Endodermal cell (in vitro differentiated cells): Measurements from ENCODE around the gene ANXA8. TPM values are rescaled to one million over a fixed set of nuclear protein-coding genes. Genes with fewer than 3 reads are reported as not detected.
"Not testable (repeated sequence)": the region's sequence is repeated elsewhere in the genome, so short reads cannot be mapped to it uniquely, and the experiment has no call there.

Experiments
- DNase-seq: peaks from one replicate; pipeline ENCODE4 v3.0.0-alpha.2; 2017
- H3K27ac ChIP-seq: 2 replicates; pipeline ENCODE4 v1.5.1; 2013; ENCODE audit warnings: mild to moderate bottlenecking, low read depth, low read length, moderate library complexity
- H3K27me3 ChIP-seq: 2 replicates; pipeline ENCODE4 v1.6.1; 2013; ENCODE audit warnings: mild to moderate bottlenecking, low read length, moderate library complexity; ENCODE audit not compliant: insufficient read depth, control insufficient read depth, poor library complexity, severe bottlenecking
- H3K36me3 ChIP-seq: 2 replicates; pipeline ENCODE4 v1.7.0; 2013; ENCODE audit warnings: mild to moderate bottlenecking, low read length, moderate library complexity; ENCODE audit not compliant: control insufficient read depth, insufficient read depth
- H3K4me1 ChIP-seq: one replicate; pipeline ENCODE4 v1.7.0; 2013; ENCODE audit warnings: low read length; ENCODE audit not compliant: control insufficient read depth, insufficient read depth
- H3K4me3 ChIP-seq: 2 replicates; pipeline ENCODE4 v1.5.1; 2013; ENCODE audit warnings: mild to moderate bottlenecking, low read length, moderate library complexity
- H3K9ac ChIP-seq: 2 replicates; pipeline ENCODE4 v1.6.1; 2013; ENCODE audit warnings: mild to moderate bottlenecking, low read length, moderate library complexity; ENCODE audit not compliant: poor library complexity, severe bottlenecking; ENCODE audit errors: extremely low read depth
- H3K9me3 ChIP-seq: 2 replicates; pipeline ENCODE4 v1.6.1; 2013; ENCODE audit warnings: mild to moderate bottlenecking, low read length, moderate library complexity; ENCODE audit not compliant: control insufficient read depth
- H3K27ac Mint-ChIP-seq: 2 replicates; pipeline ENCODE4 v1.8.0; 2020; ENCODE audit warnings: mixed read lengths
- H3K27me3 Mint-ChIP-seq: 2 replicates; pipeline ENCODE4 v1.8.0; 2021; ENCODE audit warnings: mild to moderate bottlenecking, mixed read lengths; ENCODE audit not compliant: insufficient read depth
- H3K36me3 Mint-ChIP-seq: 2 replicates; pipeline ENCODE4 v1.8.0; 2020; ENCODE audit warnings: low read depth, mixed read lengths
- H3K4me1 Mint-ChIP-seq: 2 replicates; pipeline ENCODE4 v1.8.0; 2020; ENCODE audit warnings: mixed read lengths
- H3K4me3 Mint-ChIP-seq: 2 replicates; pipeline ENCODE4 v1.8.0; 2020; ENCODE audit warnings: mild to moderate bottlenecking, moderate library complexity, mixed read lengths
- H3K9me3 Mint-ChIP-seq: 2 replicates; pipeline ENCODE4 v1.8.0; 2020; ENCODE audit warnings: mild to moderate bottlenecking, mixed read lengths
- WGBS, 2 experiments: methylation state at CpG; one replicate each; pipeline versions ENCODE4 v1.1.5 to v1.1.7; 2013; ENCODE audit warnings: missing lambda C conversion rate in 2 of 2, mixed read lengths in 1 of 2; ENCODE audit not compliant: insufficient coverage in 1 of 2, insufficient read length in 1 of 2; 5-methylcytosine and 5-hydroxymethylcytosine counted together
- total RNA-seq, 2 donors: library from RNA; stranded (reverse); fragmentation: NEBNext Ultra II Directional in 1 of 2; extraction: Animal tissue kit (Norgen Biotek cat#: 25700) in 1 of 2; gene quantifications; 2 replicates in 1 of 2; 3 replicates in 1 of 2; pipeline ENCODE4 v1.2.1, GENCODE V29; 2021

Gene ANXA8
- total RNA-seq, 2 donors from 2014 or later, result 0.33 to 0.37 TPM

- H3K4me1 Mint-ChIP-seq, H3K4me1 ChIP-seq, H3K27me3 ChIP-seq, H3K4me3 ChIP-seq, H3K36me3 Mint-ChIP-seq, H3K9me3 ChIP-seq, DNase-seq, H3K9me3 Mint-ChIP-seq, H3K27ac Mint-ChIP-seq, H3K27me3 Mint-ChIP-seq, H3K9ac ChIP-seq, H3K36me3 ChIP-seq, H3K27ac ChIP-seq, H3K4me3 Mint-ChIP-seq: not testable (repeated sequence)
- WGBS, 2 experiments, result 96% methylated on average over 3 of the region's 11 CpGs; no CpG with 5 or more reads in 1 of the 2 experiments
Observed at GRCh38 chr10:47477078-47477477, 6.8 kb downstream of the ANXA8 start.

DNA sequence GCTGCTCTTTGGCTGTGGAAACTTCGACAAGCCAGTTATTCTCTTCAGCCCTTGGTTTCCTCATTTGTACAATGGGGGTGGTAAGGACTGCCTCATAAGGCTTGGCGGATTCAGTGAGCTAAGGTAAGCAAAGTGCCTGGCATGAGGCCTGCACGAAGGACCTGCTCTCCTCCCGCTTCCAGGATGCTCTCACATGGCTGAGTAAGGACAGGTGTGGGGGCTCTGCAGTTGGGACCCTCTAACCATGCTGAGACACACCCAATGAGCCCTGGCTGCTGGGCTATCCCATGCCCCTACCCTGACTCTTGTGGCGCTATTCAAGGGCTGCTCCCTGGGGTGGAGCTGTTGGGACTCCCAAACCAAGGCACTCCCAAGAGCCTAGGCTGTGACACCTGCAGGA lies 8.8 kb downstream of the ANXA8 start:
- H3K9ac ChIP-seq, H3K27me3 ChIP-seq, H3K36me3 Mint-ChIP-seq, DNase-seq, H3K9me3 Mint-ChIP-seq, H3K4me3 ChIP-seq, H3K4me1 ChIP-seq, H3K36me3 ChIP-seq, H3K4me3 Mint-ChIP-seq, H3K9me3 ChIP-seq, H3K4me1 Mint-ChIP-seq, H3K27ac Mint-ChIP-seq, H3K27ac ChIP-seq, H3K27me3 Mint-ChIP-seq: not testable (repeated sequence)
- WGBS, 2 experiments, result 98% methylated on average over 3 of the region's 5 CpGs; no CpG with 5 or more reads in 1 of the 2 experiments

- H3K27me3 Mint-ChIP-seq, result not testable (repeated sequence)
Observed at GRCh38 chr10:47473516-47473915, 10.4 kb downstream of the ANXA8 start.

GRCh38 chr10:47472647-47473046 lies 11.3 kb downstream of the ANXA8 start:
- not testable (repeated sequence) for H3K4me1 ChIP-seq, H3K9me3 Mint-ChIP-seq, H3K27me3 Mint-ChIP-seq, H3K27ac ChIP-seq, H3K36me3 ChIP-seq, H3K36me3 Mint-ChIP-seq, H3K4me1 Mint-ChIP-seq, H3K4me3 Mint-ChIP-seq, DNase-seq, H3K27ac Mint-ChIP-seq, H3K9me3 ChIP-seq, H3K27me3 ChIP-seq, H3K4me3 ChIP-seq, H3K9ac ChIP-seq
- no CpG with 5 or more reads among the region's 3 CpGs for WGBS, 2 experiments

More at GRCh38 chr10:47473516-47473915, 10.4 kb downstream of the ANXA8 start:
- WGBS, 2 experiments, result no CpG with 5 or more reads among the region's 7 CpGs
- H3K9me3 Mint-ChIP-seq, H3K4me3 ChIP-seq, H3K36me3 Mint-ChIP-seq, H3K36me3 ChIP-seq, DNase-seq, H3K27ac ChIP-seq, H3K27ac Mint-ChIP-seq, H3K4me1 Mint-ChIP-seq, H3K4me3 Mint-ChIP-seq, H3K4me1 ChIP-seq, H3K9me3 ChIP-seq, H3K27me3 ChIP-seq, H3K9ac ChIP-seq: not testable (repeated sequence)

- H3K4me1 Mint-ChIP-seq, DNase-seq, H3K4me1 ChIP-seq, H3K27me3 ChIP-seq, H3K36me3 ChIP-seq, H3K27ac ChIP-seq, H3K4me3 ChIP-seq, H3K9me3 ChIP-seq, H3K9ac ChIP-seq, H3K9me3 Mint-ChIP-seq, H3K27me3 Mint-ChIP-seq, H3K4me3 Mint-ChIP-seq, H3K27ac Mint-ChIP-seq, H3K36me3 Mint-ChIP-seq: not testable (repeated sequence)
- WGBS, 2 experiments, result no CpG with 5 or more reads among the region's 5 CpGs
Observed at GRCh38 chr10:47472072-47472471, 11.8 kb downstream of the ANXA8 start.

GRCh38 chr10:47468731-47469528 lies 15.0 kb downstream of the ANXA8 start:
- not testable (repeated sequence) for H3K4me3 ChIP-seq, H3K4me1 ChIP-seq, H3K4me1 Mint-ChIP-seq, H3K9ac ChIP-seq, H3K9me3 ChIP-seq, H3K4me3 Mint-ChIP-seq, H3K27me3 ChIP-seq, DNase-seq, H3K27ac Mint-ChIP-seq, H3K36me3 Mint-ChIP-seq, H3K36me3 ChIP-seq, H3K9me3 Mint-ChIP-seq, H3K27me3 Mint-ChIP-seq, H3K27ac ChIP-seq
- WGBS, 2 experiments, result 88% methylated on average over 10 of the region's 20 CpGs; no CpG with 5 or more reads in 1 of the 2 experiments

- not testable (repeated sequence) for H3K9me3 ChIP-seq, H3K27me3 Mint-ChIP-seq, H3K4me3 ChIP-seq, H3K4me1 ChIP-seq, DNase-seq, H3K4me3 Mint-ChIP-seq, H3K36me3 Mint-ChIP-seq, H3K9ac ChIP-seq, H3K27ac Mint-ChIP-seq, H3K27me3 ChIP-seq, H3K36me3 ChIP-seq, H3K4me1 Mint-ChIP-seq, H3K9me3 Mint-ChIP-seq, H3K27ac ChIP-seq
- 83% methylated on average over 4 of the region's 7 CpGs; no CpG with 5 or more reads in 1 of the 2 experiments for WGBS, 2 experiments
Observed at GRCh38 chr10:47467957-47468356, 16.0 kb downstream of the ANXA8 start.
